WERI-Rb-1 (cell line): ENCODE measurements around the gene DCANP1.

Experiments used
- DNase-seq: peaks from one replicate; pipeline ENCODE4 v3.0.0-alpha.2; 2020
- H3K27ac ChIP-seq: fragments of 250-450 bp; sonication (Bioruptor Pico); 2 replicates; pipeline ENCODE4 v1.5.1; 2020; ENCODE audit warnings: mild to moderate bottlenecking, moderate library complexity
- H3K27me3 ChIP-seq: fragments of 250-450 bp; sonication (Bioruptor Pico); 2 replicates; pipeline ENCODE4 v1.5.1; 2021; ENCODE audit warnings: mild to moderate bottlenecking, low read depth, moderate library complexity; ENCODE audit not compliant: insufficient read depth, severe bottlenecking
- H3K36me3 ChIP-seq: fragments of 250-450 bp; sonication (Bioruptor Pico); 2 replicates; pipeline ENCODE4 v1.5.1; 2020; ENCODE audit warnings: mild to moderate bottlenecking, moderate library complexity
- H3K4me3 ChIP-seq: 2 replicates; pipeline ENCODE4 v1.5.1; 2011; ENCODE audit warnings: low read depth, mild to moderate bottlenecking, control low read depth, low read length
- H3K9me3 ChIP-seq: fragments of 250-450 bp; sonication (Bioruptor Pico); 2 replicates; pipeline ENCODE4 v1.5.1; 2021; ENCODE audit warnings: mild to moderate bottlenecking, moderate library complexity; ENCODE audit not compliant: severe bottlenecking
- CTCF ChIP-seq: IDR thresholded peaks from 2 replicates; pipeline ENCODE4 v1.5.1; 2011; ENCODE audit warnings: low read depth, mild to moderate bottlenecking, control low read depth, inconsistent platforms, low read length

DCANP1 gene

GRCh38 chr5:135441350-135441831 lies 5.8 kb downstream of the DCANP1 start:
- peak; percentile 2 for DNase-seq
- H3K27me3 ChIP-seq: no peaks in the 10 kb centered on the region
- no peak for TF ChIP-seq CTCF
- no peaks in the 10 kb centered on the region for H3K9me3 ChIP-seq
- no peaks in the 10 kb centered on the region for H3K36me3 ChIP-seq
- no peak overlapping the region for H3K4me3 ChIP-seq
- no peak overlapping the region for H3K27ac ChIP-seq

GRCh38 chr5:135440916-135441315 lies 6.2 kb downstream of the DCANP1 start:
- Histone ChIP-seq H3K27ac (no peak overlapping the region), H3K27me3 (no peaks in the 10 kb centered on the region), H3K4me3 (no peak overlapping the region), H3K36me3 (no peaks in the 10 kb centered on the region), H3K9me3 (no peaks in the 10 kb centered on the region)
- no peak for TF ChIP-seq CTCF
- DNase-seq: no peak

GRCh38 chr5:135439231-135440205 lies 7.6 kb downstream of the DCANP1 start:
- Histone ChIP-seq H3K36me3 (no peaks in the 10 kb centered on the region), H3K4me3 (no peak overlapping the region), H3K9me3 (no peaks in the 10 kb centered on the region), H3K27me3 (no peaks in the 10 kb centered on the region), H3K27ac (no peak overlapping the region)
- TF ChIP-seq CTCF: no peak
- no peak for DNase-seq

GRCh38 chr5:135438636-135439221 lies 8.4 kb downstream of the DCANP1 start:
- H3K4me3 ChIP-seq: no peak overlapping the region
- no peaks in the 10 kb centered on the region for H3K36me3 ChIP-seq
- no peaks in the 10 kb centered on the region for H3K27me3 ChIP-seq
- no peak overlapping the region for H3K27ac ChIP-seq
- no peak for TF ChIP-seq CTCF
- no peak for DNase-seq
- H3K9me3 ChIP-seq: no peaks in the 10 kb centered on the region

- no peaks in the 10 kb centered on the region for H3K27me3 ChIP-seq
- no peak for DNase-seq
- no peak overlapping the region for H3K27ac ChIP-seq
- no peak for TF ChIP-seq CTCF
- no peak overlapping the region for H3K4me3 ChIP-seq
- H3K9me3 ChIP-seq: no peaks in the 10 kb centered on the region
- no peaks in the 10 kb centered on the region for H3K36me3 ChIP-seq
These were observed 9.2 kb downstream of the DCANP1 start for GRCh38 chr5:135437796-135438560.
